HepG2 (cell line): ENCODE measurements around the gene RAB3GAP1. TPM values are rescaled to one million over a fixed set of nuclear protein-coding genes. Genes with fewer than 3 reads are reported as not detected.

Experiments
- ATF7 ChIP-seq, 2 experiments: fragments of 450-650 bp in 1 of 2; sonication (generic) in 1 of 2; formaldehyde crosslinking in 1 of 2; IDR thresholded peaks; 2 replicates each; pipeline versions ENCODE4 v1.4.0 to v1.6.1; 2016 to 2020; ENCODE audit warnings: antibody characterized with exemption in 1 of 2, mild to moderate bottlenecking in 1 of 2, missing genetic modification reagents in 1 of 2
- ELF3 ChIP-seq: IDR thresholded peaks from 2 replicates; pipeline ENCODE4 v1.6.1; 2016; ENCODE audit warnings: missing genetic modification reagents, missing compliant biosample characterization
- KAT2B ChIP-seq: fragments of 150-350 bp; IDR thresholded peaks from 2 replicates; pipeline ENCODE4 v1.6.1; 2014; ENCODE audit warnings: low read depth, low read length, borderline replicate concordance
- MZF1 ChIP-seq: sonication (generic); formaldehyde crosslinking; IDR thresholded peaks from 2 replicates; pipeline ENCODE4 v1.8.1; 2023; ENCODE audit warnings: mild to moderate bottlenecking, missing genetic modification reagents, borderline replicate concordance
- NR1H2 ChIP-seq: sonication (generic); formaldehyde crosslinking; IDR thresholded peaks from 2 replicates; pipeline ENCODE4 v1.8.1; 2022; ENCODE audit warnings: low read depth, missing genetic modification reagents, borderline replicate concordance
- NR2C2 ChIP-seq: sonication (generic); formaldehyde crosslinking; IDR thresholded peaks from 2 replicates; pipeline ENCODE4 v1.4.0; 2020; ENCODE audit warnings: missing genetic modification reagents, mild to moderate bottlenecking, moderate library complexity, borderline replicate concordance
- PPARG ChIP-seq: conservative IDR thresholded peaks from 2 replicates; pipeline ENCODE4 v1.6.1; 2016; ENCODE audit warnings: missing biosample characterization, missing genetic modification reagents
- RARG ChIP-seq: sonication (generic); formaldehyde crosslinking; IDR thresholded peaks from 2 replicates; pipeline ENCODE4 v1.4.0; 2020; ENCODE audit warnings: low read depth, mild to moderate bottlenecking, missing genetic modification reagents
- RFXAP ChIP-seq: sonication (generic); formaldehyde crosslinking; IDR thresholded peaks from 2 replicates; pipeline ENCODE4 v1.4.0; 2020; ENCODE audit warnings: missing genetic modification reagents, borderline replicate concordance
- SP1 ChIP-seq, 2 experiments: fragments of 450-650 bp in 1 of 2; sonication (generic) in 1 of 2; formaldehyde crosslinking in 1 of 2; IDR thresholded peaks; 2 replicates each; pipeline versions ENCODE4 v1.4.0 to v1.6.1; 2016 to 2020; ENCODE audit warnings: missing genetic modification reagents in 1 of 2
- TBL1XR1 ChIP-seq: fragments of 150-350 bp; IDR thresholded peaks from 2 replicates; pipeline ENCODE4 v1.6.1; 2014; ENCODE audit warnings: borderline replicate concordance, low read length; ENCODE audit not compliant: partially characterized antibody
- TBP ChIP-seq: sonication (generic); formaldehyde crosslinking; IDR thresholded peaks from 2 replicates; pipeline ENCODE4 v1.5.0; 2020; ENCODE audit warnings: missing genetic modification reagents
- TGIF2 ChIP-seq: IDR thresholded peaks from 2 replicates; pipeline ENCODE4 v1.6.1; 2016; ENCODE audit warnings: control low read depth, missing compliant biosample characterization
- WIZ ChIP-seq: sonication (generic); formaldehyde crosslinking; IDR thresholded peaks from 2 replicates; pipeline ENCODE4 v1.5.1; 2020; ENCODE audit warnings: mild to moderate bottlenecking, missing genetic modification reagents
- ZNF678 ChIP-seq: sonication (generic); formaldehyde crosslinking; IDR thresholded peaks from 2 replicates; pipeline ENCODE4 v1.4.0; 2020; ENCODE audit warnings: mild to moderate bottlenecking, missing genetic modification reagents
- ZNF761 ChIP-seq: sonication (generic); formaldehyde crosslinking; conservative IDR thresholded peaks from 2 replicates; pipeline ENCODE4 v1.4.0; 2020; ENCODE audit warnings: mild to moderate bottlenecking, missing genetic modification reagents
- polyA plus RNA-seq, 8 experiments: library from polyadenylated mRNA; depleted of rRNA in 3 of 8; stranded (reverse) in 7 of 8; unstranded in 1 of 8; fragments of >200 nt; fragmentation: Illumina TruSeq in 4 of 8; extraction: Trizol in 4 of 8; gene quantifications; 2 replicates each; pipeline versions ENCODE4 v1.2.1 to v1.2.3, GENCODE V29; 2011 to 2016; ENCODE audit warnings: low read depth in 4 of 8, missing spikeins in 1 of 8, mixed read lengths in 1 of 8; ENCODE audit not compliant: insufficient read depth in 1 of 8
- total RNA-seq, 5 experiments: library from RNA; depleted of rRNA; stranded (reverse); fragments of >200 nt; fragmentation: Illumina TruSeq; extraction: Trizol; gene quantifications; 2 replicates each; pipeline ENCODE4 v1.2.3, GENCODE V29; 2016; ENCODE audit warnings: low read depth in 1 of 5
- TF ChIP-seq, protein P1 (sequence below): sonication (generic); formaldehyde crosslinking; IDR thresholded peaks from 2 replicates; pipeline ENCODE4 v1.4.0; 2020; ENCODE audit warnings: missing genetic modification reagents, borderline replicate concordance
- TF ChIP-seq, protein P2 (sequence below): sonication (generic); formaldehyde crosslinking; IDR thresholded peaks from 2 replicates; pipeline ENCODE4 v1.4.0; 2020; ENCODE audit warnings: missing genetic modification reagents
- TF ChIP-seq, protein P3 (sequence below): IDR thresholded peaks from 2 replicates; pipeline ENCODE4 v1.6.1; 2016; ENCODE audit warnings: missing compliant biosample characterization, missing genetic modification reagents, borderline replicate concordance
- TF ChIP-seq, protein P4 (sequence below): sonication (generic); formaldehyde crosslinking; IDR thresholded peaks from 2 replicates; pipeline ENCODE4 v1.4.0; 2020; ENCODE audit warnings: missing genetic modification reagents, borderline replicate concordance

The RAB3GAP1 gene
- total and polyA plus RNA-seq, 2 of the 13 experiments (the other 11 are each of a cell fraction or from before 2014, with no cell fraction given), result 15.2 to 48.8 TPM

DNA sequence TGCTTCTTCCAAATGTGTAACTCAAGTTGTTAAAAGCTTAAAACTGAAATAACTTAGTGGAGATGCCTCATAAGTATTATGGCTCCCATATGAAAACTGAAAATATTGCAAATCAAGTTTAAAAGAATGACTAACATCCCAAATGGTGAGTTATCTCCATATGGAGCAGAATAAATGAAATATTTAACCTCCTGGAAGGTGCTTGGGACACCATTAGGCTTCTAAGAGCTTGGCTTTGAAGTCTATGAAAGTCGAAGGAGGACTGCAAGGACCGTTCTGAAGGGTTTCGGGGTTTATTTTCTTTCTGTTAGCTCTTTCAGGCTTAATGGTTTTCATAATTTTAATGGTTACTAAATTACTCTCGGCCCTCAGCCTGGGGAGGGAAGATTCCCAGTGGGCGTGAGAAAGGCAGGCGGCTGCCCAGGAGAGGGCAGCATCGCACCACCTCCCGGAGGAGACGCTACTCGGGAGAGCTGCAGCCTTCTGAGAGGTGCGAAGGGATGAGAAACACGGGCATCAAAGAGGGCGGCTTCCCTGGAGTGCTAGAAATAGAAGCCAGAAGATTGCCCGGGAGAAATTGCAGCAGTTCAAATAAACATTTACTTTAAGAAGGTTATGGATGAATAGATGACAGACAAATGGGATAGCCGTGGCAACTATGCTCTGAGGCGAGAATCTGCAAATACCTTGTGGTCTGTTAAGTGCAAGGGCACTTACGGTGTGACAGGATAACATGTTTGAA is 47.9 kb upstream of the RAB3GAP1 start (continued):
- TF ChIP-seq ZNF678 (CRISPR knock-in tag), result no peak
- peak; percentile 49; the same call in 1 of the 2 replicates for TF ChIP-seq PPARG (CRISPR knock-in tag)
- TF ChIP-seq NR2C2 (CRISPR knock-in tag), result no peak
- no peak for TF ChIP-seq TBL1XR1
- no peak for TF ChIP-seq RARG (CRISPR knock-in tag)
- no peak for TF ChIP-seq TGIF2 (CRISPR knock-in tag)
- no peak for TF ChIP-seq TBP (CRISPR knock-in tag)
- TF ChIP-seq, protein P1, sequence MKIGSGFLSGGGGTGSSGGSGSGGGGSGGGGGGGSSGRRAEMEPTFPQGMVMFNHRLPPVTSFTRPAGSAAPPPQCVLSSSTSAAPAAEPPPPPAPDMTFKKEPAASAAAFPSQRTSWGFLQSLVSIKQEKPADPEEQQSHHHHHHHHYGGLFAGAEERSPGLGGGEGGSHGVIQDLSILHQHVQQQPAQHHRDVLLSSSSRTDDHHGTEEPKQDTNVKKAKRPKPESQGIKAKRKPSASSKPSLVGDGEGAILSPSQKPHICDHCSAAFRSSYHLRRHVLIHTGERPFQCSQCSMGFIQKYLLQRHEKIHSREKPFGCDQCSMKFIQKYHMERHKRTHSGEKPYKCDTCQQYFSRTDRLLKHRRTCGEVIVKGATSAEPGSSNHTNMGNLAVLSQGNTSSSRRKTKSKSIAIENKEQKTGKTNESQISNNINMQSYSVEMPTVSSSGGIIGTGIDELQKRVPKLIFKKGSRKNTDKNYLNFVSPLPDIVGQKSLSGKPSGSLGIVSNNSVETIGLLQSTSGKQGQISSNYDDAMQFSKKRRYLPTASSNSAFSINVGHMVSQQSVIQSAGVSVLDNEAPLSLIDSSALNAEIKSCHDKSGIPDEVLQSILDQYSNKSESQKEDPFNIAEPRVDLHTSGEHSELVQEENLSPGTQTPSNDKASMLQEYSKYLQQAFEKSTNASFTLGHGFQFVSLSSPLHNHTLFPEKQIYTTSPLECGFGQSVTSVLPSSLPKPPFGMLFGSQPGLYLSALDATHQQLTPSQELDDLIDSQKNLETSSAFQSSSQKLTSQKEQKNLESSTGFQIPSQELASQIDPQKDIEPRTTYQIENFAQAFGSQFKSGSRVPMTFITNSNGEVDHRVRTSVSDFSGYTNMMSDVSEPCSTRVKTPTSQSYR (CRISPR knock-in tag), result no peak
- TF ChIP-seq WIZ (CRISPR knock-in tag), result no peak
- TF ChIP-seq SP1 (IDR thresholded peaks at IDR 0.05), result no peak
- 0 out of 2 replicates have a peak, but pooled peaks have one; percentile 29 for TF ChIP-seq SP1 (CRISPR knock-in tag; IDR thresholded peaks at IDR 0.05)
- no peak for TF ChIP-seq MZF1
- TF ChIP-seq, protein P2, sequence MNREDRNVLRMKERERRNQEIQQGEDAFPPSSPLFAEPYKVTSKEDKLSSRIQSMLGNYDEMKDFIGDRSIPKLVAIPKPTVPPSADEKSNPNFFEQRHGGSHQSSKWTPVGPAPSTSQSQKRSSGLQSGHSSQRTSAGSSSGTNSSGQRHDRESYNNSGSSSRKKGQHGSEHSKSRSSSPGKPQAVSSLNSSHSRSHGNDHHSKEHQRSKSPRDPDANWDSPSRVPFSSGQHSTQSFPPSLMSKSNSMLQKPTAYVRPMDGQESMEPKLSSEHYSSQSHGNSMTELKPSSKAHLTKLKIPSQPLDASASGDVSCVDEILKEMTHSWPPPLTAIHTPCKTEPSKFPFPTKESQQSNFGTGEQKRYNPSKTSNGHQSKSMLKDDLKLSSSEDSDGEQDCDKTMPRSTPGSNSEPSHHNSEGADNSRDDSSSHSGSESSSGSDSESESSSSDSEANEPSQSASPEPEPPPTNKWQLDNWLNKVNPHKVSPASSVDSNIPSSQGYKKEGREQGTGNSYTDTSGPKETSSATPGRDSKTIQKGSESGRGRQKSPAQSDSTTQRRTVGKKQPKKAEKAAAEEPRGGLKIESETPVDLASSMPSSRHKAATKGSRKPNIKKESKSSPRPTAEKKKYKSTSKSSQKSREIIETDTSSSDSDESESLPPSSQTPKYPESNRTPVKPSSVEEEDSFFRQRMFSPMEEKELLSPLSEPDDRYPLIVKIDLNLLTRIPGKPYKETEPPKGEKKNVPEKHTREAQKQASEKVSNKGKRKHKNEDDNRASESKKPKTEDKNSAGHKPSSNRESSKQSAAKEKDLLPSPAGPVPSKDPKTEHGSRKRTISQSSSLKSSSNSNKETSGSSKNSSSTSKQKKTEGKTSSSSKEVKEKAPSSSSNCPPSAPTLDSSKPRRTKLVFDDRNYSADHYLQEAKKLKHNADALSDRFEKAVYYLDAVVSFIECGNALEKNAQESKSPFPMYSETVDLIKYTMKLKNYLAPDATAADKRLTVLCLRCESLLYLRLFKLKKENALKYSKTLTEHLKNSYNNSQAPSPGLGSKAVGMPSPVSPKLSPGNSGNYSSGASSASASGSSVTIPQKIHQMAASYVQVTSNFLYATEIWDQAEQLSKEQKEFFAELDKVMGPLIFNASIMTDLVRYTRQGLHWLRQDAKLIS (CRISPR knock-in tag), result no peak
- TF ChIP-seq NR1H2 (CRISPR knock-in tag), result no peak
- no peak for TF ChIP-seq ZNF761 (CRISPR knock-in tag)
- TF ChIP-seq, protein P3, sequence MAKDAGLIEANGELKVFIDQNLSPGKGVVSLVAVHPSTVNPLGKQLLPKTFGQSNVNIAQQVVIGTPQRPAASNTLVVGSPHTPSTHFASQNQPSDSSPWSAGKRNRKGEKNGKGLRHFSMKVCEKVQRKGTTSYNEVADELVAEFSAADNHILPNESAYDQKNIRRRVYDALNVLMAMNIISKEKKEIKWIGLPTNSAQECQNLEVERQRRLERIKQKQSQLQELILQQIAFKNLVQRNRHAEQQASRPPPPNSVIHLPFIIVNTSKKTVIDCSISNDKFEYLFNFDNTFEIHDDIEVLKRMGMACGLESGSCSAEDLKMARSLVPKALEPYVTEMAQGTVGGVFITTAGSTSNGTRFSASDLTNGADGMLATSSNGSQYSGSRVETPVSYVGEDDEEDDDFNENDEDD (CRISPR knock-in tag), result peak; percentile 65; the same call in 1 of the 2 replicates
- no peak for TF ChIP-seq ATF7 (IDR thresholded peaks at IDR 0.05)
- no peak for TF ChIP-seq ATF7 (CRISPR knock-in tag; IDR thresholded peaks at IDR 0.05)
- TF ChIP-seq RFXAP (CRISPR knock-in tag), result no peak
- peak; percentile 44; the same call in 1 of the 2 replicates for TF ChIP-seq ELF3 (CRISPR knock-in tag)
- TF ChIP-seq, protein P4, sequence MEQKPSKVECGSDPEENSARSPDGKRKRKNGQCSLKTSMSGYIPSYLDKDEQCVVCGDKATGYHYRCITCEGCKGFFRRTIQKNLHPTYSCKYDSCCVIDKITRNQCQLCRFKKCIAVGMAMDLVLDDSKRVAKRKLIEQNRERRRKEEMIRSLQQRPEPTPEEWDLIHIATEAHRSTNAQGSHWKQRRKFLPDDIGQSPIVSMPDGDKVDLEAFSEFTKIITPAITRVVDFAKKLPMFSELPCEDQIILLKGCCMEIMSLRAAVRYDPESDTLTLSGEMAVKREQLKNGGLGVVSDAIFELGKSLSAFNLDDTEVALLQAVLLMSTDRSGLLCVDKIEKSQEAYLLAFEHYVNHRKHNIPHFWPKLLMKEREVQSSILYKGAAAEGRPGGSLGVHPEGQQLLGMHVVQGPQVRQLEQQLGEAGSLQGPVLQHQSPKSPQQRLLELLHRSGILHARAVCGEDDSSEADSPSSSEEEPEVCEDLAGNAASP (CRISPR knock-in tag), result peak; percentile 62; the same call in 1 of the 2 replicates
- TF ChIP-seq KAT2B, result no peak
